Mesothelial cell of epicardium (in vitro differentiated cells): ENCODE measurements around the gene ENG. TPM values are rescaled to one million over a fixed set of nuclear protein-coding genes. Genes with fewer than 3 reads are reported as not detected.
"Not testable (repeated sequence)": the region's sequence is repeated elsewhere in the genome, so short reads cannot be mapped to it uniquely, and the experiment has no call there.

ENCODE experiments used
- DNase-seq, 2 experiments: peaks; one replicate each; pipeline ENCODE4 v3.0.0; 2021; ENCODE audit warnings: low spot score in 2 of 2; ENCODE audit not compliant: unreplicated experiment in 2 of 2
- H3K27ac Mint-ChIP-seq: 2 replicates; pipeline ENCODE4 v1.8.0; 2021; ENCODE audit warnings: mixed read lengths
- H3K27me3 Mint-ChIP-seq: 2 replicates; pipeline ENCODE4 v1.8.0; 2021; ENCODE audit warnings: low read depth, mixed read lengths
- H3K36me3 Mint-ChIP-seq: 2 replicates; pipeline ENCODE4 v1.8.0; 2021; ENCODE audit warnings: mixed read lengths
- H3K4me1 Mint-ChIP-seq: 2 replicates; pipeline ENCODE4 v1.8.0; 2021; ENCODE audit warnings: mixed read lengths
- H3K4me3 Mint-ChIP-seq: 2 replicates; pipeline ENCODE4 v1.8.0; 2021; ENCODE audit warnings: mild to moderate bottlenecking, moderate library complexity, mixed read lengths
- H3K9me3 Mint-ChIP-seq: 2 replicates; pipeline ENCODE4 v1.8.0; 2021; ENCODE audit warnings: mixed read lengths
- CTCF ChIP-seq: fragments of 200-600 bp; sonication (generic); IDR thresholded peaks from one replicate; pipeline ENCODE4 v1.5.0; 2021; ENCODE audit warnings: antibody characterized with exemption; ENCODE audit not compliant: unreplicated experiment
- total RNA-seq: library from RNA; stranded (reverse); gene quantifications from 3 replicates; pipeline ENCODE4 v1.2.1, GENCODE V29; 2021

Gene ENG
- total RNA-seq, 1 donor from 2014 or later = 8.5 TPM

GRCh38 chr9:127870887-127871286 is 16.4 kb upstream of the ENG start:
- no peaks in the 10 kb centered on the region for H3K9me3 Mint-ChIP-seq
- no peak for TF ChIP-seq CTCF
- H3K36me3 Mint-ChIP-seq = peaks cover 3% of the 10 kb centered on the region
- H3K27me3 Mint-ChIP-seq = no peaks in the 10 kb centered on the region
- H3K27ac Mint-ChIP-seq = no peak overlapping the region
- no peak for DNase-seq
- H3K4me1 Mint-ChIP-seq = peaks cover 9% of the 10 kb centered on the region
- no peak overlapping the region for H3K4me3 Mint-ChIP-seq

GRCh38 chr9:127870153-127870491 is 15.7 kb upstream of the ENG start:
- not testable (repeated sequence) for H3K36me3 Mint-ChIP-seq, H3K9me3 Mint-ChIP-seq, H3K4me3 Mint-ChIP-seq, H3K27ac Mint-ChIP-seq, H3K4me1 Mint-ChIP-seq, H3K27me3 Mint-ChIP-seq, DNase-seq
- TF ChIP-seq CTCF = peak; percentile 49

- H3K4me1 Mint-ChIP-seq = peaks cover 10% of the 10 kb centered on the region
- H3K36me3 Mint-ChIP-seq = peaks cover 5% of the 10 kb centered on the region
- no peak overlapping the region for H3K4me3 Mint-ChIP-seq
- H3K27ac Mint-ChIP-seq = no peak overlapping the region
- H3K27me3 Mint-ChIP-seq = no peaks in the 10 kb centered on the region
- peak; percentile 84 for TF ChIP-seq CTCF
- peak; percentile 73 to 87 for DNase-seq
- no peaks in the 10 kb centered on the region for H3K9me3 Mint-ChIP-seq
Observed at GRCh38 chr9:127869310-127870152, 15.1 kb upstream of the ENG start.

GRCh38 chr9:127868278-127868902 is 13.9 kb upstream of the ENG start:
- H3K27ac Mint-ChIP-seq = no peak overlapping the region
- no peaks in the 10 kb centered on the region for H3K9me3 Mint-ChIP-seq
- TF ChIP-seq CTCF = no peak

GRCh38 chr9:127867356-127868277 is 13.2 kb upstream of the ENG start:
- DNase-seq = no peak
- H3K9me3 Mint-ChIP-seq = no peaks in the 10 kb centered on the region

More at GRCh38 chr9:127868278-127868902, 13.9 kb upstream of the ENG start:
- Mint-ChIP-seq H3K4me3 (no peak overlapping the region), H3K36me3 (peaks cover 5% of the 10 kb centered on the region), H3K4me1 (peaks cover 10% of the 10 kb centered on the region), H3K27me3 (no peaks in the 10 kb centered on the region)
- no peak for DNase-seq

More at GRCh38 chr9:127867356-127868277, 13.2 kb upstream of the ENG start:
- no peak overlapping the region for H3K27ac Mint-ChIP-seq
- TF ChIP-seq CTCF = no peak
- H3K4me1 Mint-ChIP-seq = peaks cover 13% of the 10 kb centered on the region
- no peaks in the 10 kb centered on the region for H3K27me3 Mint-ChIP-seq
- H3K4me3 Mint-ChIP-seq = no peak overlapping the region
- peaks cover 5% of the 10 kb centered on the region for H3K36me3 Mint-ChIP-seq
